Measurements from ENCODE around the gene ADAP1.

DNA sequence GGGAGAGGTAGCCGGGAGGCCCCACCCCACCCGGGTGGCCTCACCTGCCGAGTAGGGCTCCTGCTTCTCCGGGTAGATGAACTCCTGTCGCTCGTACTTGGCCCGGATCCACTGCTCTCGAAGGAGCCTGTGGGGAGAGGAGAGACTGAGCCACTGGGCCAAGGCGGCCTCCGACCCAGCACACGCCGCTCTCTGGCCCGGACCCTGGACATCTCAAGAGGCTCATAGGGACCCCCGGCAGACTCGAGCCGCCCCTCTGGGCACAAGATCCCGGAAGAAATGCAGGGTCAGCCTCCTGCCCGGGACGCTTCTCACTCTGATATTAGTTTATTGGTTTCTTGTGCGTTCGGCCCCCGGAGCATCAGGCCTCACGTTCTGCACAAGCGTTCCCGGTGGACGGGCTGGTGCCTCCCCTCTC, 34.5 kb downstream of the ADAP1 start:
- TF ChIP-seq, protein P1, sequence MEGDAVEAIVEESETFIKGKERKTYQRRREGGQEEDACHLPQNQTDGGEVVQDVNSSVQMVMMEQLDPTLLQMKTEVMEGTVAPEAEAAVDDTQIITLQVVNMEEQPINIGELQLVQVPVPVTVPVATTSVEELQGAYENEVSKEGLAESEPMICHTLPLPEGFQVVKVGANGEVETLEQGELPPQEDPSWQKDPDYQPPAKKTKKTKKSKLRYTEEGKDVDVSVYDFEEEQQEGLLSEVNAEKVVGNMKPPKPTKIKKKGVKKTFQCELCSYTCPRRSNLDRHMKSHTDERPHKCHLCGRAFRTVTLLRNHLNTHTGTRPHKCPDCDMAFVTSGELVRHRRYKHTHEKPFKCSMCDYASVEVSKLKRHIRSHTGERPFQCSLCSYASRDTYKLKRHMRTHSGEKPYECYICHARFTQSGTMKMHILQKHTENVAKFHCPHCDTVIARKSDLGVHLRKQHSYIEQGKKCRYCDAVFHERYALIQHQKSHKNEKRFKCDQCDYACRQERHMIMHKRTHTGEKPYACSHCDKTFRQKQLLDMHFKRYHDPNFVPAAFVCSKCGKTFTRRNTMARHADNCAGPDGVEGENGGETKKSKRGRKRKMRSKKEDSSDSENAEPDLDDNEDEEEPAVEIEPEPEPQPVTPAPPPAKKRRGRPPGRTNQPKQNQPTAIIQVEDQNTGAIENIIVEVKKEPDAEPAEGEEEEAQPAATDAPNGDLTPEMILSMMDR (conservative IDR thresholded peaks at IDR 0.05; ENCODE audit: low read depth, low read length): no peak
- TF ChIP-seq EZH2 (IDR thresholded peaks at IDR 0.05; ENCODE audit: borderline replicate concordance, low read depth, low read length, poor library complexity, severe bottlenecking): no peak

All from A673 (cell line).